Loucy (cell line): Measurements from ENCODE around the gene TBCD.

Experiments
- CTCF ChIP-seq: fragments of 200-600 bp; sonication (generic); conservative IDR thresholded peaks from 2 replicates; pipeline ENCODE4 v1.5.1; 2014; ENCODE audit warnings: mild to moderate bottlenecking, antibody characterized with exemption, low read length
- EZH2phosphoT487 ChIP-seq: fragments of 200-600 bp; IDR thresholded peaks from 2 replicates; pipeline ENCODE4 v1.6.1; 2018; ENCODE audit warnings: antibody characterized with exemption, mild to moderate bottlenecking, moderate library complexity, borderline replicate concordance

GRCh38 chr17:82891911-82892310 lies 140.0 kb downstream of the TBCD start:
- TF ChIP-seq CTCF (no peak), EZH2phosphoT487 (no peak)
